Endothelial cell of umbilical vein (primary cell): ENCODE measurements around the gene UST.
"Not testable (repeated sequence)": the region's sequence is repeated elsewhere in the genome, so short reads cannot be mapped to it uniquely, and the experiment has no call there.

ENCODE experiments used
- CTCF ChIP-seq, 2 donors: IDR thresholded peaks; 1 replicate in 1 of 2; 2 replicates in 1 of 2; pipeline ENCODE4 v1.5.1; 2011; ENCODE audit warnings: low read length in 2 of 2, mild to moderate bottlenecking in 2 of 2, moderate library complexity in 2 of 2, control low read depth in 1 of 2, inconsistent platforms in 1 of 2, low read depth in 1 of 2; ENCODE audit not compliant: insufficient read depth in 1 of 2; ENCODE audit errors: extremely low read depth in 1 of 2
- EZH2 ChIP-seq: IDR thresholded peaks from 2 replicates; pipeline ENCODE4 v1.6.1; 2012; ENCODE audit warnings: borderline replicate concordance, low read depth, mild to moderate bottlenecking, moderate library complexity, low read length, inconsistent platforms; ENCODE audit not compliant: severe bottlenecking
- MAX ChIP-seq: IDR thresholded peaks from 2 replicates; pipeline ENCODE4 v1.6.1; 2011; ENCODE audit not compliant: insufficient read depth, insufficient read length

- TF ChIP-seq CTCF (IDR thresholded peaks at IDR 0.05; ENCODE audit: extremely low read depth in 1 of 2, insufficient read depth in 1 of 2, low read depth in 1 of 2, low read length in 2 of 2); MAX; EZH2: not testable (repeated sequence)
These were observed 209.3 kb downstream of the UST start for GRCh38 chr6:148956163-148956562.
